ENCODE measurements around the gene SCAPER.

SCAPER gene

DNA sequence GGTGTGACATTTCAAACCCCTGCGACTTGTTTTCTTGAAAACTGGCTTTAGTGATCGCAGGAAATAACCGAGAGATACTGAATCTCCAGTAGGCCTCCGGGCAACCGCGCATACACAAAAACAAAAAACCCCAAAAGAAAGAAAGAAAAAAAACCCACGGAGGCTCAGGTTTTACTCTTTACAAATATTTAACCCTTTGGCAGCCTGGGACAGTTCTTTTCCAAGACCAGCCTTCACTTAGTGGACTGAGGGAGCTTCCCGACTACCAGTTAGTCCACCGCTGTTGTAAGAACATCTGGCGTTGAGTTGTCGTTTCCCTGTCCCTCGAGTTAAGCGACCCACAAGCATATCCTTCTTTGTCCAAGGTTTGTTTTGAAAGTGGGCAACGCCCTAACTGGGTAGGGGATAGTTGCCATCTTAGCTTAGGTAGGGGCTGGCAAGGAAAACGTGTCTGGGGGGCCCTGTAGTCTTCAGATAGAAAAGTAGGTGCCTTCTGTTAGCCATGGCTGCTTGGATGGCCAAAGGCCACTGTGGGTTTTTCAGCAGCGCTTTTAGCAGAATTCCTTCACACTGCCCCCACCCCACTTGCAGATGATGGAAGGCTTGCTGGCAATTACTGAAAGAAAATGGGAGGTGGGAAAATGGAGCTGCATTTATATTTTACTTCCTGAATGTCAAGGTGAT lies 561.7 kb downstream of the SCAPER start:
- DNase-seq (ENCODE audit: low read depth in 1 of 2, low spot score in 1 of 2): no peak

DNA sequence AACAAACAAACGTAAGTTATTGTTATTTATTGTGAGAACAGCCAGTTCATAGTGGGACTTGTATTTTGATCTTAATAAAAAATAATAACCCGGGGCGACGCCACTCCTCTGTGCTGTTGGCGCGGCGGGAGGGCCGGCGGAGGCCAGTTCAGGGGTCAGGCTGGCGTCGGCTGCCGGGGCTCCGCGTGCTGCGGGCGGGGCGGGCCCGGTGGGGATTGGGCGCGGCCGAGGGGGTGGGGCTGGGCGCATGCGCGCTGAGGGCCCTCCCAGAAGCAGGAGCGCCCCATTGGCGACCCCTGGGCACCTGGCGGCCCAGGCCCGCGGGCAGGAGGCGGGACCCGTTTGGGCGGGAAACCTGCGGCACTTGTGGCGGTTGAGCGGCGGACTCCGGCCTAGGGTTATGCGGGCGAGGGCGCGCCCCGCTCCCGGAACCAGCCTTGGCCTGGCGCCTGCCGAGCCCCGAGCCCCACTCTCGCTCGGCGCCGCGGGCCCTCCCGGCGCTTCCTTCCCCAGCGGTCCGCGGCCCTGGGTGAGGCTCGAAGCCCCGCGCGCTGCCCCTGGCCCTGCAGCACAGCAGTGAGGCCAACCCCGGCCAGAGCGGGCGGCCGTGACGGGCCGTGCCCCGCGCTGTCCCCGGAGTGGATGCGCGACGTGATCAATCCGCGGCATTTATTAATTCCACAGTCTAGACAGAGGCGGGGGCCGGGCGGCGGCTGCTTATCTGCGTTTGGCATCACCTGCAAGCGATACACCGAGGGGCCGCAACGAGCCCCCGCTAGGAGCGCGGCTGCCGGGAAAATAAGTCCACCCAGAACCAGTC lies 562.5 kb downstream of the SCAPER start:
- DNase-seq (ENCODE audit: low read depth in 1 of 2, low spot score in 1 of 2): no peak

DNA sequence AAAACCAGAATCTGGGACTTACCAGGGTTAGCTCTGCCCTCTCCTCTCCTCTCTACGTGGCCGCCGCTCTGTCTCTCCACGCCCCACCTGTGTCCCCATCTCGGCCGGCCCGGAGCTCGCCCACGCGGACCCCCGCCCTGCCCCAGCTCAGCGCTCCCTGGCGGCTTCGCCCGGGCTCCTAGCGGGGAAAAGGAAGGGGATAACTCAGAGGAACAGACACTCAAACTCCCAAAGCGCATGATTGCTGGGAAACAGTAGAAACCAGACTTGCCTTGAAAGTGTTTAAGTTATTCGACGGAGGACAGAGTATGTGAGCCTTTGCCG lies 563.1 kb downstream of the SCAPER start:
- no peak for DNase-seq (ENCODE audit: low read depth in 1 of 2, low spot score in 1 of 2)

DNA sequence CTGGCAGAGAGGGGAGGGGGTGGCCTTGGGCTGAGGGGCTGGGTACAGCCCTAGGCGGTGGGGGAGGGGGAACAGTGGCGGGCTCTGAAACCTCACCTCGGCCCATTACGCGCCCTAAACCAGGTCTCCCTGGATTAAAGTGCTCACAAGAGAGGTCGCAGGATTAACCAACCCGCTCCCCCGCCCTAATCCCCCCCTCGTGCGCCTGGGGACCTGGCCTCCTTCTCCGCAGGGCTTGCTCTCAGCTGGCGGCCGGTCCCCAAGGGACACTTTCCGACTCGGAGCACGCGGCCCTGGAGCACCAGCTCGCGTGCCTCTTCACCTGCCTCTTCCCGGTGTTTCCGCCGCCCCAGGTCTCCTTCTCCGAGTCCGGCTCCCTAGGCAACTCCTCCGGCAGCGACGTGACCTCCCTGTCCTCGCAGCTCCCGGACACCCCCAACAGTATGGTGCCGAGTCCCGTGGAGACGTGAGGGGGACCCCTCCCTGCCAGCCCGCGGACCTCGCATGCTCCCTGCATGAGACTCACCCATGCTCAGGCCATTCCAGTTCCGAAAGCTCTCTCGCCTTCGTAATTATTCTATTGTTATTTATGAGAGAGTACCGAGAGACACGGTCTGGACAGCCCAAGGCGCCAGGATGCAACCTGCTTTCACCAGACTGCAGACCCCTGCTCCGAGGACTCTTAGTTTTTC lies 563.6 kb downstream of the SCAPER start:
- DNase-seq (ENCODE audit: low read depth in 1 of 2, low spot score in 1 of 2): no peak

GRCh38 chr15:76340803-76341365 lies 564.3 kb downstream of the SCAPER start:
- peak in 1 of 2 donors; percentile 17 for DNase-seq (ENCODE audit: low read depth in 1 of 2, low spot score in 1 of 2)

- DNase-seq (ENCODE audit: low read depth in 1 of 2, low spot score in 1 of 2): no peak
Measured at GRCh38 chr15:76340198-76340802, 564.8 kb downstream of the SCAPER start.

DNA sequence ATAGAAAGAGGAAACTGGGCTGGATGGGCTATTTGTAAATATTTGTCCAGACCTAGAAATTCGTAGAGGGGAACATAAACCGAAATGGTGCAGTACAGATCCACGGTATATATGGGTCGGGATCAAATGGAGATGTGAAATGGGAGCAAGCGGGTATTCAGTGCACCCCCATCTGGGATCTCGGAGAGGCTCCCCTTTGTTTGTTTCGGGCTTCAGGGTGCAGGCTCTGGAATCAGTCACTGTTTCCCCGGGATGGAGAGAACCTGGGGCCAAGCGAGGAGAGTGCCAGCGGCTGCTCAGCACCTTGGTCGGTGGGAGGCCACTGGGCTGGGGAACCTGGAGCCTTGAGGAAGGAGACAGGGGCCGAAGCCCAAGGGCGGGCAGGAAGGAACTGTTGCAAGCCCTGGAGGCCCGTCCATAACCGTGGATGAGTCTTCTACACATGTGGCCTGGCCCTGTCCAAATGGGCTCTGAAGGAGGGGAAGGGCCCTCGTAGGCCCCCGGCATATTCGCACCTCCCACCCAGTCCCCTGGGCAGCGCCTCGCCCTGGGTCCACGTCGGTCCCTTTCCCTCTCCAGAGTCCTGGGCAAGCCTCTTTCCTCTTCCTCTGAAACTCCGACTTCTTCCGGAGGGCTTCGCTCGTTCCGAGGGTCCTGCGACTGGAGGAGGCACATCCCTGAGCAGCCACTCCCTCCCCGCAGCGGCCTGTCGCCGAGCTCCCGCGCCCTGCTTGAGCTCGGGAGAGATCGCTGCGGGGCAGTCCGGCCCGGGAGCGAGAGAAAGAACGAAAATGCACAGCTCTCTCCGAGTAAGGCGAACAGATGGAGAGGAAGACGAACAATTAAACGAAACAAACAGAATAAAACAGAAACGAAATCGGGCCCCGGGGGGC lies 565.6 kb downstream of the SCAPER start:
- no peak for DNase-seq (ENCODE audit: low read depth in 1 of 2, low spot score in 1 of 2)

DNA sequence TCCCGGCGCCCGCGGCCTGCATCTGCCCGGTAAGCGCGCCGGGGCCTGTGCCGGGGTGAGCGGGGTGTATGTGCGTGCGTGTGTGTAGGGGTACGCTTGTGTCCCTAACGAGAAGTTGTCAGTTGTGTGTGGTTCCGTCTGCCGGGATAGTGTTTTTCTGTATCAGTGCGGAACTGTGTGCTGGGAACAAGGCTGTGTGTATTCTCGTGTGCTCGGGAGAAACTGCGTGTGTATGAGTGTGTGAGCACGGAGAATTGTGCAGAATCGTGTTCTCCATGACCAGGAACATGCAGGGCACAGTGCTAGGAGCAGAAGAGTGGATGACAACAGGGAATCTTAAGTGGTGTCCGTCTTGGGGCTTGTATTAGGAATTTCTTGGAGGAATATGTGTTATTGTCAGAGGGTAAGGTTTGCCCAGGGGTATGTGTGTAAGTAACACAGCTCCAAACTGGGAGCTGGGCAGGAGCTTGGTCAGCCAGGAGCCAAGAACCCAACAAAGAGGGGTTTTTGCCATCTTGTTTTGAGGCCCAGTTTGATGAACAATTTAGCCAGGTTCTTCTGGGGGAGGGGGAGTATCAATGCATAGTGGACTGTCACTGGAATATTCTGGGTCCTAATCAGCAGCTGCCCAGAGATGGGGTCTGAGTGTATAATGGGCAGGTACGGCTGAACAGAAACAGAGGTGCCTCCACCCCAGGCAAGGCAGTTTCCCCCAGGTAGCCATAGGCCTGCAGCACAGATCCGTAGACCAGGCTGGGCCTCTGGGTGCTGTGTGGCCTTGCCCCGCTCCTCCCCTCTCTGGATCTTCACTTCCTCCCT lies 566.4 kb downstream of the SCAPER start:
- no peak for DNase-seq (ENCODE audit: low read depth in 1 of 2, low spot score in 1 of 2)

DNA sequence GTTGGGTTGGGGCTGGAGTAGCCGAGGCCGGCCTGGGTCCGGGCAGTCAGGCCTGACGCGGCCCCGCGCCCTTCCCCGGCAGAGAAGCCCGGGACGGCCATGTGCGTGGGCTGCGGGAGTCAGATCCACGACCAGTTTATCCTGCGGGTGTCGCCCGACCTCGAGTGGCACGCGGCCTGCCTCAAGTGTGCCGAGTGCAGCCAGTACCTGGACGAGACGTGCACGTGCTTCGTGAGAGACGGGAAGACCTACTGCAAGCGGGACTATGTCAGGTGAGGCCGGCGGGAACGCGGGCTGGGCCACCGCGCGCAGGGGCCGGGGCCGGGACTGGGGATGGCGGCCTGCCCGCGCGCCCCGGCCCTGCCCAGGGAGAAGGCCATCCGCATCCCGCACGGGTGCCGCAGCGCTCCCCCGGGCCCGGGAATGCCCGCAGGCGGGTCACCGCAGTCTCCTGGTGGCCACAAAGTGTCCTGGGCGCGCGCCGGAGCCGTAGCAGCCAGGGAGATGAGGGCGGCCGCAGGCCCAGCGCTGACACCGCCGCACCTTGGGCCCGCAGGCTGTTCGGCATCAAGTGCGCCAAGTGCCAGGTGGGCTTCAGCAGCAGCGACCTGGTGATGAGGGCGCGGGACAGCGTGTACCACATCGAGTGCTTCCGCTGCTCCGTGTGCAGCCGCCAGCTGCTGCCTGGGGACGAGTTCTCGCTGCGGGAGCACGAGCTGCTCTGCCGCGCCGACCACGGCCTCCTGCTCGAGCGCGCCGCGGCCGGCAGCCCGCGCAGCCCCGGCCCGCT lies 567.2 kb downstream of the SCAPER start:
- no peak for DNase-seq (ENCODE audit: low read depth in 1 of 2, low spot score in 1 of 2)

- DNase-seq (ENCODE audit: low read depth in 1 of 2, low spot score in 1 of 2): no peak
Measured at GRCh38 chr15:76337059-76337695, 568.0 kb downstream of the SCAPER start.

- peak; percentile 25 to 36 for DNase-seq (ENCODE audit: low read depth in 1 of 2, low spot score in 1 of 2)
Measured at GRCh38 chr15:76336254-76337058, 568.7 kb downstream of the SCAPER start, which contains the start of gene ISL2. Gene ISL2 (plus strand): TSS chr15:76336773. CDS start chr15:76336884, 111 bp downstream.

- DNase-seq (ENCODE audit: low read depth in 1 of 2, low spot score in 1 of 2): no peak
Measured at GRCh38 chr15:76335307-76336253, 569.6 kb downstream of the SCAPER start.

DNA sequence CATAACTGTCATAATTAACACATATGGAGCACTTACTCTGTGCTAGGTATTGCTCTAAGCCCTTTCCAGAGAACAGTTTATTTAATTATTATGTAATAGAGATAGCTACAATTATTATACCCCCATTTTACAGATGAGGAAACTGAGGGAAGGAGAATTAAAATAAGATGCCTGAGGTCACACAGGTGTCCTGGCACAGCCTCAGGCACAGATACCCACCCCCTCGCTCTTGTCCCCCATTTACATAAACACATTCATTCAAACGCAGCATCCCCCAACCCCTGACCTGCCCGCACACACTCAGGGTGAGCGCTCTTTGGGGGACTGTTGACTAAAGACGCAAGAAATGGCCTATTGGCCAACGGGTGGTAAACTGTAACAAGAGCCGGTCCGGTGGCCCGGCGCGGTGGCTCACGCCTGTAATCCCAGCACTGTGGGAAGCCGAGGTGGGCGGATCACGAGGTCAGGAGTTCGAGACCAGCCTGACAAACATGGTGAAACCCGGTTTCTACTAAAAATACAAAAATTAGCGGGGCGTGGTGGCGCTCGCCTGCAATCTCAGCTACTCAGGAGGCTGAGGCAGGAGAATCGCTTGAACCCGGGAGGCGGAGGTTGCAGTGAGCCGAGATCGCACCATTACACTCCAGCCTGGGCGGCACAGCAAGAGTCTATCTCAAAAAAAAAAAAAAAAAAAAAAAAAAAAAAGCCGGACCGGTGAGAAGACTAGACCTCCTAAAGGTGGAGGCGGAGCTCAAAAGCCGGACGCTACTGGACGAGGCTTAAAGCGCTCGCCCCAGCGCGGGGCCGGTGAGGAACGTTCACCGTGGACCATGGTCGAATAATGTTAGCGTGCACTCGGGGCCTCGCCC lies 570.5 kb downstream of the SCAPER start:
- DNase-seq (ENCODE audit: low read depth in 1 of 2, low spot score in 1 of 2): no peak

DNA sequence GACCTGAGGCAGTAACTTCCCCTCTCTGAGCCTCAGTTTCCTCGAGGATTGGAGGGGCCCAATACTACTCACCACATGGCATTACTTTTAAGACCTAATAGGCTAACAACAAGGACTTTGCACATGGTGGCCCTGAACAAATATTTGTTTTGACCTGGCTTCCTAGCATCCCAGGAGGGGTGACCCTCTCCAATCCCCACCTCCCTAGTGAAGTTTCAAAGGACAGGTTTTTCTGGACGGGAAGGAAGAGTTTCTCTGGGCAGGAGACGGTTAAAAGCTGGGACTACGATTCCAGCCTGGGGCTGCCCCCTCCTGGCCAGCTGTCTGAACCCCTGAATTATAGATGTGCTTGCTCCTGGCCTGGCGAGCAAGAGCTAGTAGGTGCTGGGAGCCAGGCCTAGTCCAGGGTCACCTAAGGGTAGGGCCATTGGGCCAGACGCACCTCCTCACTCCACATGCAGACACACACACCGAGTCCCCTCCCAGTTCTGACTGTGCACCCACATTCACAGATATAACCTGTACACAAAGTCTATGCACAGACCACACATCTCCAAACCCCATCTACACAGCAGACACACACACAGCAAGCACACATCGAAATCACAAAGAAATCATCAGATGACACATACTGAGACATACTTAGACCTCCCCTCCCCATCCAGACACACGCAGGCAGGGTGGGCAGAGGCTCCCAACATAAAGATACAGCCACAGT lies 571.3 kb downstream of the SCAPER start:
- DNase-seq (ENCODE audit: low read depth in 1 of 2, low spot score in 1 of 2): no peak

- DNase-seq (ENCODE audit: low read depth in 1 of 2, low spot score in 1 of 2): no peak
Measured at GRCh38 chr15:76333309-76333708, 571.8 kb downstream of the SCAPER start.
